GM19193 (cell line): ENCODE measurements around the gene CDC14B.

Experiments used
- POLR2A ChIP-seq: IDR thresholded peaks from 4 replicates; pipeline ENCODE4 v1.6.1; 2011; ENCODE audit not compliant: insufficient read depth, insufficient read length; ENCODE audit errors: extremely low read depth

The CDC14B gene

GRCh38 chr9:96609732-96610131 is 9.9 kb downstream of the CDC14B start:
- TF ChIP-seq POLR2A = no peak

DNA sequence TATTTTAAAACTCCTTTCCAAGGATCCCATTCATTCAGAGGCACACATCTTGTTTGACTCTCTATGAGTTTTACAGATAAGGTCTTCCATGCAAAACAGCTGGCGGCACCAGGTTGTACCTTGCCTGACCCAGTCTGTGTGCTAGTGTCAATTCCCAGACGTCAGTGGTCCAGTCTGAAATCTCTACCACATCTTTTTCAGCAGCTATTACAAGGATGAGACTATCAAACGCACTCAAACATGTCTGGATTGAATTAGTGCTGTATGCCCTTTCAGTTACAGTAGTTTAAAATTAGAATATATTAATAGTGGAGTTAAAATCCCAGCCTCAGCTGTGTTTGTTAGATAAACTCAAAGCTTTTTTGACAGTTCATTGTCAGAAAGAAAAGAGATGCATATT is 11.7 kb downstream of the CDC14B start:
- TF ChIP-seq POLR2A = no peak

GRCh38 chr9:96605328-96605727 is 14.3 kb downstream of the CDC14B start:
- no peak for TF ChIP-seq POLR2A

DNA sequence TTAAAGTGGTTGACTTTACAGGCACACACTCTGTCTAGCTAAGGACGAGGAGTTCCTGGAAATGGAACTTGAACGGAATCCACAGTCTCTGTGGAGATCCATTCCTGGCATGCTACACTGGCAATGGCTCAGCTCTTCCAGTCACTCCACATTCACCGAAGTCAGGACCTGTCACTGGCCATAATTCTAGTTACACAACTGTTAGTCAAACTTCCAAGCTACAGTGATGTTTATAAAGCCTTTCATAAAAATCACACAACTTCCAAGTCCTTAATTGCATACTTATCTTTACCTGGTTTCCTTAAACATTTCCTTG is 15.7 kb downstream of the CDC14B start:
- no peak for TF ChIP-seq POLR2A

- TF ChIP-seq POLR2A = no peak
These were observed 16.2 kb downstream of the CDC14B start for GRCh38 chr9:96603305-96604003.

DNA sequence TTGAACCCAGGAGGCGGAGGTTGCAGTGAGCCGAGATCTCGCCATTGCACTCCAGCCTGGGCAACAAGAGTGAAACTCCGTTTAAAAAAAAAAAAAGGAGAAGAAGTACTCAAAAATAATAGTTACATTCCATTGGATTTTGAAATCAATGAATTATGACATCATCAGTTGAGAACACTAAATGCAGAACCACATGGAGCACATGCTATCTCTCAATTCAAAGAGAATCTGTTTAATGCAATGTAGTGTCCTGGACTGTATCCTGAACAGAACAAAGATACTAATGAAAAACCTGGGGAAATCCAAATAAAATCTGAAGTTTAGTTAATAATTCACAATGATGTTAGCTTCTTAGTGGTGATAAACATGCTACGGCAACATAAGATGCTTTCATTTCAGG is 20.3 kb downstream of the CDC14B start:
- no peak for TF ChIP-seq POLR2A

DNA sequence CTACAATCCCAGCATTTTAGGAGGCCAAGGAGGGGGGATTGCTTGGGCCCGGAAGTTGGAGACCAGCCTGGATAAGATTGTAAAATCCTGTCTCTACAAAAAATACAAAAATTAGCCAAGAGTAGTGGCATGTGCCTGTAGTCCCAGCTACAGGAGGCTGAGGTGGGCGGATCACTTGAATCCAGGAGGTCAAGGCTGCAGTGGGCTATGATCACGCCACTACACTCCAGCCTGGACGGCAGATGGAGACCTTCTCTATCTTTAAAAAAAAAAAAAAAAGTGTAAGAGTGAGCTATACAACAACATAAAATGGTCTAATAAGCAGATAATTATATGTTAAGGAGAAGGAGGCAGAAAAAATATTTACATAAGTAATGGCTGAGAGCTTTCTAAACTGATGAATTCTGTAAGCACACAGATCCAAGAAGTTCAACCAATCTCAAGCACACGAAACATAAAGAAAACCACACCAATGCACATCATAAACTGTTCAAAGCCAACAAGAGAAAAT is 23.0 kb downstream of the CDC14B start:
- TF ChIP-seq POLR2A = no peak

GRCh38 chr9:96587338-96588315 is 32.0 kb downstream of the CDC14B start:
- no peak for TF ChIP-seq POLR2A

DNA sequence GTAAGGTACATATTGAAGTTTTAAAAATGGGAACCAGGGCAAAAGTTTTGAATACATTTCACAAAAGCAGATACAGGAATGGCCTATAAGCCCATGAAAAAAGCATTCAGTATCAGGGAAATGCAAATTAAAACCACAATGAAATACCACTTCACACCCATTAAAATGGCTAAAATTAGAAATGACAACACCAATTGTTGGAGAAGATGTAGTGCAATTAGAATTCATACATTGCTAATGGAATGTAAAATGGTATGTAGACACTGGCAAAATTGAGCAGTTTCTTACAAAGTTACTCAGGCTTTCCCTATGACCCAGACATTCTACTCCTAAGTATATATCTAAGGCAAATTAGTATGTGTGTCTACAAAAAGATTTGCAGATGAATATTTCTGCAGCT is 34.2 kb downstream of the CDC14B start:
- TF ChIP-seq POLR2A = no peak

DNA sequence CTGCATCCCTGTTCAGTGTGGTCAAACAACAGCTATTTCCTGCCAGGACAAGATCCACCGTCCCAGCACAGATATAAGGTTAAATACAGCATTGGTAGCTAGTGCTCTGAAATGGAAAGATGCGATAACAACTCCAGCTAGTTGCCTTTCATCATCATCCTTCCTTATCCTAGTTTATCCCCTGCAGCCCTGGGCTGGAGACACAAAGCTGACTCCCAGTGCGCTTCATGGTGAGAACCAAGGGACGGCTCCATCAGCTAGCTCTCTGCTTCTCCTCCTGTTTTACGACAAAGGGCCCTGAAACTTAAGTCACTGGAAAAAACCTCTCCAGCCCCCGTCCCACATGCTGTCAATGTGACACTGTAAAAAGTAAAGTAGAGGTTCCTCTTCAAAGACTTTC is 37.9 kb downstream of the CDC14B start:
- TF ChIP-seq POLR2A = no peak

- no peak for TF ChIP-seq POLR2A
These were observed 38.3 kb downstream of the CDC14B start for GRCh38 chr9:96581301-96581700.

DNA sequence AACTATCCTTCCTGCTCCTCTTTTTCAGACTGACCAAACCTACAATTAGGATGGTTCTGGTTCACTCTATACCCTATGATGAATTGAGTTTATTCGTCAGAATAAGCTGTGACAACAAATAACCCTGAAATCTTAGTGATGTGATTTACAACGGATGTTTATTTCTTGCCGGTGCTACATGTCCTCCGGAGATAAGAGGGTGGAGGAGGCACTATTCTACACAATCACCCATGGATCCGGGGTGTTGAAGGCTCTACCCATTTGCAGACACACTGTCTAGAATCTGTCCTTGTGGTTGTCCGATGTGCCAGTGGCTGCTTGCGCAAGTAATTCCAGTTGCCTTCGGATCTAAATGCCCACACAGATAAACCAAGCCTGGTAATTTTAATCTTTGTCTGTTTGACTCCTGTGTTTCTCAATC is 44.7 kb downstream of the CDC14B start:
- TF ChIP-seq POLR2A = no peak

- TF ChIP-seq POLR2A = no peak
These were observed 45.2 kb downstream of the CDC14B start for GRCh38 chr9:96574455-96574854.

DNA sequence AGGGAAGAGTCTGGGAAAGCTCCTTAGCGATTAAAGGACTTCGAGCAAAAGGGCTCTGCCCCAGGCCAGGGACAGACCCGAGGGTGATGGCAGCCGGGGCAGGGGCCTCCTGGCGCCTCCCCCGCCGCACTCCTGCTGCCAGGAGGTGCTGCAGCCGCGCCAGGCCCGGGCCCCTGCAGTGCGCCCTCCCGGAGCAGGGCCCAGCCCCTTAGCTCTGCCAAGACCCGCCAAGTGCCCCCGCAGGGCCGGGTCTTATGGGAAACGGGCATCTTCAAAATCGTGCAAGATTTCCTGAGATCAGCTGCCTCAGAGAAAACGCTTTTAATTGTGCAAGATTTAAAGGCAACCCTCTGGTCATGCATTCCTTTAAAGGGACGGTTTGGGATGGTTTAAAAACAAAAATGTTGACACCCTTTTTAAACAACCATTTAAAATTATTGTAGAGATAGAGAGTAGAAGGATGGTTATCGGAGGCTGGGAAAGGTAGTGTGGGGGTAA is 52.4 kb downstream of the CDC14B start:
- TF ChIP-seq POLR2A = no peak

- TF ChIP-seq POLR2A = peak; percentile 57
These were observed 53.0 kb downstream of the CDC14B start for GRCh38 chr9:96566498-96567202.
